Endothelial cell of umbilical vein (primary cell): ENCODE data around the gene MGAM2. TPM values are rescaled to one million over a fixed set of nuclear protein-coding genes. Genes with fewer than 3 reads are reported as not detected.

ENCODE experiments used
- BruUV-seq: library from RNA; stranded (reverse); fragments of 400-500 nt; replicated peaks from 2 replicates; lab custom pipeline; 2021; lab: Mats Ljungman, UMichigan
- CTCF ChIA-PET: fragments of 300-600, 350-600 bp; sonication (Branson Sonifier 250); formaldehyde crosslinking; loops from one replicate; lab custom pipeline; 2021; ENCODE audit warnings: antibody characterized with exemption, inconsistent platforms; lab: Charles Lee
- POLR2A ChIA-PET: fragments of 300-600, 350-600 bp; sonication (Branson Sonifier 250); formaldehyde crosslinking; loops from one replicate; lab custom pipeline; 2021; ENCODE audit warnings: antibody characterized with exemption, inconsistent platforms; lab: Charles Lee
- DNase-seq: peaks from one replicate; pipeline ENCODE4 v3.0.0-alpha.2; 2011; ENCODE audit warnings: low read depth, low spot score
- FAIRE-seq: peaks from 2 replicates; lab custom pipeline; 2011; peaks lifted over from hg19 to GRCh38; lab: Jason Lieb, UNC
- H2AFZ ChIP-seq: 2 replicates; pipeline ENCODE4 v1.6.0; 2012; ENCODE audit warnings: low read depth, low read length, control low read depth, inconsistent platforms
- H3K27ac ChIP-seq: 2 replicates; pipeline ENCODE4 v1.5.1; 2011; ENCODE audit warnings: low read depth, mild to moderate bottlenecking, control low read depth, low read length, moderate library complexity; ENCODE audit not compliant: insufficient read depth
- H3K27me3 ChIP-seq, 2 experiments: 2 replicates each; pipeline versions ENCODE4 v1.6.0 to v1.6.1; 2011; ENCODE audit warnings: low read length in 2 of 2, mixed read lengths in 1 of 2; ENCODE audit not compliant: control insufficient read depth in 2 of 2, insufficient read depth in 2 of 2
- H3K36me3 ChIP-seq, 2 experiments: 2 replicates in 1 of 2; 3 replicates in 1 of 2; pipeline ENCODE4 v1.5.1; 2011; ENCODE audit warnings: low read length in 2 of 2, mild to moderate bottlenecking in 1 of 2, moderate library complexity in 1 of 2; ENCODE audit not compliant: control insufficient read depth in 2 of 2, insufficient read depth in 2 of 2; ENCODE audit errors: extremely low read depth in 1 of 2
- H3K4me1 ChIP-seq: 3 replicates; pipeline ENCODE4 v1.5.1; 2011; ENCODE audit warnings: mild to moderate bottlenecking, low read length; ENCODE audit not compliant: control insufficient read depth, insufficient read depth; ENCODE audit errors: extremely low read depth
- H3K4me2 ChIP-seq: 2 replicates; pipeline ENCODE4 v1.6.1; 2011; ENCODE audit warnings: low read length, control low read depth, mixed read lengths; ENCODE audit not compliant: insufficient read depth
- H3K4me3 ChIP-seq, 3 experiments: fragments of 200-600 bp in 1 of 3; sonication (generic), shearing (Covaris generic) in 1 of 3; replicated peaks in 1 of 3; 2 replicates each; pipeline ENCODE4 v1.5.1; 2011 to 2016; ENCODE audit warnings: control low read depth in 3 of 3, low read length in 3 of 3, mild to moderate bottlenecking in 2 of 3, inconsistent platforms in 1 of 3, low read depth in 1 of 3, moderate library complexity in 1 of 3; ENCODE audit not compliant: insufficient read depth in 1 of 3
- H3K79me2 ChIP-seq: 2 replicates; pipeline ENCODE4 v1.6.0; 2012; ENCODE audit warnings: low read length, inconsistent platforms; ENCODE audit not compliant: control insufficient read depth, insufficient read depth
- H3K9ac ChIP-seq: replicated peaks from 2 replicates; pipeline ENCODE3; 2011; ENCODE audit warnings: low read length, control low read depth; ENCODE audit not compliant: insufficient read depth; ENCODE audit errors: extremely low read depth
- H3K9me1 ChIP-seq: replicated peaks from 3 replicates; pipeline ENCODE4 v1.6.0; 2011; ENCODE audit warnings: mild to moderate bottlenecking, low read length; ENCODE audit not compliant: control insufficient read depth, insufficient read depth; ENCODE audit errors: extremely low read depth
- H3K9me3 ChIP-seq: replicated peaks from 2 replicates; pipeline ENCODE4 v1.5.1; 2012; ENCODE audit warnings: low read length, inconsistent platforms; ENCODE audit not compliant: control insufficient read depth, insufficient read depth
- H4K20me1 ChIP-seq: replicated peaks from 2 replicates; pipeline ENCODE3; 2011; ENCODE audit warnings: mild to moderate bottlenecking, low read length; ENCODE audit not compliant: control insufficient read depth, insufficient read depth; ENCODE audit errors: extremely low read depth
- EZH2 ChIP-seq: IDR thresholded peaks from 2 replicates; pipeline ENCODE4 v1.6.1; 2012; ENCODE audit warnings: borderline replicate concordance, low read depth, mild to moderate bottlenecking, moderate library complexity, low read length, inconsistent platforms; ENCODE audit not compliant: severe bottlenecking
- FOS ChIP-seq: IDR thresholded peaks from 2 replicates; pipeline ENCODE4 v1.6.1; 2011; ENCODE audit warnings: mild to moderate bottlenecking, low read length, moderate library complexity, borderline replicate concordance; ENCODE audit not compliant: insufficient read depth
- GATA2 ChIP-seq: IDR thresholded peaks from 2 replicates; pipeline ENCODE4 v1.7.0; 2011; ENCODE audit warnings: low read depth, mild to moderate bottlenecking, moderate library complexity, mixed read lengths, low read length; ENCODE audit not compliant: insufficient read length, insufficient read depth
- JUN ChIP-seq: IDR thresholded peaks from 2 replicates; pipeline ENCODE4 v1.6.1; 2011; ENCODE audit warnings: borderline replicate concordance, low read depth; ENCODE audit not compliant: insufficient read length, insufficient read depth
- MAX ChIP-seq: IDR thresholded peaks from 2 replicates; pipeline ENCODE4 v1.6.1; 2011; ENCODE audit not compliant: insufficient read depth, insufficient read length
- MYC ChIP-seq: IDR thresholded peaks from one replicate; pipeline ENCODE4 v1.6.1; 2011; ENCODE audit warnings: mild to moderate bottlenecking, low read depth, low read length
- POLR2A ChIP-seq: IDR thresholded peaks from 2 replicates; pipeline ENCODE4 v1.6.1; 2012; ENCODE audit warnings: low read depth, mild to moderate bottlenecking, control low read depth, low read length
- POLR2AphosphoS5 ChIP-seq: IDR thresholded peaks from 2 replicates; pipeline ENCODE4 v1.6.1; 2012; ENCODE audit warnings: low read depth, mild to moderate bottlenecking, control low read depth, low read length, moderate library complexity; ENCODE audit not compliant: insufficient read depth
- dilution Hi-C: fragments of 300-500 bp; cut with MboI; formaldehyde crosslinking; loops from one replicate; pipeline ENCODE4 v1.15.0; 2019; ENCODE audit warnings: low sequenced_read_pairs; ENCODE audit not compliant: extremely low pct_ligation_motif_present
- intact Hi-C: fragments of 100-400 bp; cut with micrococcal nuclease; formaldehyde crosslinking; loops from one replicate; pipeline ENCODE4 v1.10.0; 2022
- polyA plus RNA-seq, 4 experiments: library from polyadenylated mRNA; depleted of rRNA in 3 of 4; stranded (reverse) in 3 of 4; unstranded in 1 of 4; fragments of >200 nt; gene quantifications; 2 replicates each; pipeline versions ENCODE4 v1.2.1 to v1.2.3, GENCODE V29; 2011 to 2012; ENCODE audit warnings: missing spikeins in 1 of 4
- total RNA-seq: library from RNA; stranded (reverse); gene quantifications from 2 replicates; pipeline ENCODE4 v1.2.3, GENCODE V29; 2021
- TF ChIP-seq, protein P1 (sequence below), 2 donors: IDR thresholded peaks; 1 replicate in 1 of 2; 2 replicates in 1 of 2; pipeline ENCODE4 v1.5.1; 2011; ENCODE audit warnings: low read length in 2 of 2, mild to moderate bottlenecking in 2 of 2, moderate library complexity in 2 of 2, control low read depth in 1 of 2, inconsistent platforms in 1 of 2, low read depth in 1 of 2; ENCODE audit not compliant: insufficient read depth in 1 of 2; ENCODE audit errors: extremely low read depth in 1 of 2

MGAM2 gene
- total and polyA plus RNA-seq, 2 donors (not counting 3 experiments of a cell fraction or from before 2014, with no cell fraction given) = not detected

GRCh38 chr7:142194201-142194600 lies 82.7 kb downstream of the MGAM2 start:
- Histone ChIP-seq H3K36me3 (no peaks in the 10 kb centered on the region), H3K4me1 (no peaks in the 10 kb centered on the region), H3K4me2 (no peak overlapping the region), H3K79me2 (no peaks in the 10 kb centered on the region), H3K4me3 (no peak overlapping the region), H2AFZ (no peak overlapping the region), H4K20me1 (no peaks in the 10 kb centered on the region), H3K27ac (no peak overlapping the region), H3K9me3 (no peaks in the 10 kb centered on the region), H3K27me3 (no peaks in the 10 kb centered on the region), H3K9me1 (no peaks in the 10 kb centered on the region), H3K9ac (no peak overlapping the region)
- BruUV-seq = no TSS peak
- intact Hi-C loops (no loop called here), dilution Hi-C loops (no loop called here)
- FAIRE-seq = no peak
- ChIA-PET CTCF (no interaction called here), POLR2A (no interaction called here)
- DNase-seq = no peak
- TF ChIP-seq FOS (no peak), GATA2 (no peak), JUN (no peak), MYC (no peak), POLR2AphosphoS5 (no peak), EZH2 (no peak), MAX (no peak), POLR2A (no peak)
- TF ChIP-seq, protein P1, sequence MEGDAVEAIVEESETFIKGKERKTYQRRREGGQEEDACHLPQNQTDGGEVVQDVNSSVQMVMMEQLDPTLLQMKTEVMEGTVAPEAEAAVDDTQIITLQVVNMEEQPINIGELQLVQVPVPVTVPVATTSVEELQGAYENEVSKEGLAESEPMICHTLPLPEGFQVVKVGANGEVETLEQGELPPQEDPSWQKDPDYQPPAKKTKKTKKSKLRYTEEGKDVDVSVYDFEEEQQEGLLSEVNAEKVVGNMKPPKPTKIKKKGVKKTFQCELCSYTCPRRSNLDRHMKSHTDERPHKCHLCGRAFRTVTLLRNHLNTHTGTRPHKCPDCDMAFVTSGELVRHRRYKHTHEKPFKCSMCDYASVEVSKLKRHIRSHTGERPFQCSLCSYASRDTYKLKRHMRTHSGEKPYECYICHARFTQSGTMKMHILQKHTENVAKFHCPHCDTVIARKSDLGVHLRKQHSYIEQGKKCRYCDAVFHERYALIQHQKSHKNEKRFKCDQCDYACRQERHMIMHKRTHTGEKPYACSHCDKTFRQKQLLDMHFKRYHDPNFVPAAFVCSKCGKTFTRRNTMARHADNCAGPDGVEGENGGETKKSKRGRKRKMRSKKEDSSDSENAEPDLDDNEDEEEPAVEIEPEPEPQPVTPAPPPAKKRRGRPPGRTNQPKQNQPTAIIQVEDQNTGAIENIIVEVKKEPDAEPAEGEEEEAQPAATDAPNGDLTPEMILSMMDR (IDR thresholded peaks at IDR 0.05; ENCODE audit: extremely low read depth in 1 of 2, insufficient read depth in 1 of 2, low read depth in 1 of 2, low read length in 2 of 2) = no peak
